HepG2 (cell line): ENCODE data around the gene ESYT1. TPM values are rescaled to one million over a fixed set of nuclear protein-coding genes. Genes with fewer than 3 reads are reported as not detected.
A peak's percentile ranks its signal among the peaks of the same experiment; 100 is the strongest.

Experiments
- ATAC-seq: fragments of 200-7000 bp; cut with Tn5 transposase; 3 replicates; pipeline ENCODE4 v1.9.1; 2020; ENCODE audit warnings: mild to moderate bottlenecking, moderate library complexity
- BruUV-seq: library from RNA; stranded (reverse); fragments of 400-500 nt; replicated peaks from 2 replicates; lab custom pipeline; 2021; lab: Mats Ljungman, UMichigan
- CTCF ChIA-PET: fragments of 300-600 bp; formaldehyde crosslinking; extraction: SDS; loops from one replicate; lab custom pipeline; 2021; ENCODE audit warnings: low total read pairs, inconsistent platforms, low intra/inter-chr PET ratio; lab: Yijun Ruan, JAX
- POLR2A ChIA-PET: fragments of 350-600 bp; sonication (Branson Sonifier 250); formaldehyde crosslinking; loops from one replicate; lab custom pipeline; 2020; ENCODE audit warnings: antibody characterized with exemption, inconsistent platforms; lab: Yijun Ruan, JAX
- DNase-seq: peaks from one replicate; pipeline ENCODE4 v3.0.0-alpha.2; 2015; ENCODE audit warnings: low spot score
- FAIRE-seq: peaks from 3 replicates; lab custom pipeline; 2011; peaks lifted over from hg19 to GRCh38; lab: Jason Lieb, UNC
- H2AFZ ChIP-seq: one replicate; pipeline ENCODE4 v1.6.1; 2011; ENCODE audit warnings: low read length, inconsistent platforms
- H3K27ac ChIP-seq: fragments of 300-600 bp; 3 replicates; pipeline ENCODE4 v1.8.0; 2011; ENCODE audit warnings: mixed run types, mild to moderate bottlenecking, mixed read lengths, low read length, inconsistent platforms; ENCODE audit not compliant: insufficient read depth; ENCODE audit errors: extremely low read length
- H3K27me3 ChIP-seq, 2 experiments: fragments of 200-600 bp in 1 of 2; 2 replicates in 1 of 2; 3 replicates in 1 of 2; pipeline versions ENCODE4 v1.6.0 to v1.8.0; 2011; ENCODE audit warnings: low read length in 2 of 2, mild to moderate bottlenecking in 2 of 2, moderate library complexity in 2 of 2, inconsistent platforms in 1 of 2; ENCODE audit not compliant: insufficient read depth in 2 of 2, control insufficient read depth in 1 of 2
- H3K36me3 ChIP-seq, 2 experiments: fragments of 200-600 bp in 1 of 2; replicated peaks in 1 of 2; 2 replicates in 1 of 2; 3 replicates in 1 of 2; pipeline versions ENCODE4 v1.5.1 to v1.8.0; 2011; ENCODE audit warnings: low read length in 2 of 2, inconsistent platforms in 1 of 2; ENCODE audit not compliant: insufficient read depth in 2 of 2, control insufficient read depth in 1 of 2
- H3K4me1 ChIP-seq: 2 replicates; pipeline ENCODE4 v1.5.1; 2012; ENCODE audit warnings: low read length, inconsistent platforms; ENCODE audit not compliant: insufficient read depth
- H3K4me2 ChIP-seq: 2 replicates; pipeline ENCODE4 v1.6.0; 2011; ENCODE audit warnings: low read depth, low read length, inconsistent platforms
- H3K4me3 ChIP-seq, 3 experiments: fragments of 200-600 bp in 1 of 3; sonication (generic), shearing (Covaris generic) in 1 of 3; replicated peaks in 1 of 3; 2 replicates each; pipeline ENCODE4 v1.5.1; 2011 to 2016; ENCODE audit warnings: low read length in 3 of 3, inconsistent platforms in 2 of 3, low read depth in 2 of 3, mild to moderate bottlenecking in 2 of 3, control low read depth in 1 of 3, mixed read lengths in 1 of 3; ENCODE audit not compliant: insufficient read depth in 1 of 3
- H3K79me2 ChIP-seq: one replicate; pipeline ENCODE4 v1.6.1; 2011; ENCODE audit warnings: low read length, inconsistent platforms; ENCODE audit not compliant: insufficient read depth
- H3K9ac ChIP-seq: 2 replicates; pipeline ENCODE4 v1.6.0; 2011; ENCODE audit warnings: mild to moderate bottlenecking, low read depth, low read length, inconsistent platforms; ENCODE audit not compliant: insufficient read depth
- H3K9me3 ChIP-seq: 2 replicates; pipeline ENCODE4 v1.5.1; 2012; ENCODE audit warnings: mild to moderate bottlenecking, low read length
- H4K20me1 ChIP-seq: 2 replicates; pipeline ENCODE4 v1.6.0; 2011; ENCODE audit warnings: inconsistent platforms, mild to moderate bottlenecking, low read length, moderate library complexity; ENCODE audit not compliant: insufficient read depth
- FOXA1 ChIP-seq, 2 experiments: fragments of 450-650 bp in 1 of 2; sonication (generic) in 1 of 2; formaldehyde crosslinking in 1 of 2; IDR thresholded peaks; 2 replicates each; pipeline versions ENCODE4 v1.4.0 to v1.6.1; 2016 to 2020; ENCODE audit warnings: missing genetic modification reagents in 1 of 2
- FOXP4 ChIP-seq: sonication (generic); formaldehyde crosslinking; IDR thresholded peaks from 2 replicates; pipeline ENCODE4 v1.4.0; 2020; ENCODE audit warnings: missing genetic modification reagents
- HMG20A ChIP-seq: IDR thresholded peaks from 2 replicates; pipeline ENCODE4 v1.6.1; 2016; ENCODE audit warnings: borderline replicate concordance
- JUND ChIP-seq: sonication (generic); formaldehyde crosslinking; IDR thresholded peaks from 2 replicates; pipeline ENCODE4 v1.8.0; 2022; ENCODE audit warnings: mild to moderate bottlenecking, missing genetic modification reagents
- MED1 ChIP-seq: sonication (generic); formaldehyde crosslinking; IDR thresholded peaks from 2 replicates; pipeline ENCODE4 v1.4.0; 2020; ENCODE audit warnings: missing genetic modification reagents
- SAP130 ChIP-seq: IDR thresholded peaks from 2 replicates; pipeline ENCODE4 v1.6.1; 2016; ENCODE audit warnings: low read depth
- SUZ12 ChIP-seq: fragments of 150-350 bp; IDR thresholded peaks from 2 replicates; pipeline ENCODE4 v1.6.1; 2014; ENCODE audit warnings: low read depth, low read length
- TEAD3 ChIP-seq: optimal IDR thresholded peaks from 2 replicates; pipeline ENCODE3; 2016; ENCODE audit warnings: borderline replicate concordance
- ZNF460 ChIP-seq: sonication (generic); formaldehyde crosslinking; IDR thresholded peaks from 2 replicates; pipeline ENCODE4 v1.5.1; 2020; ENCODE audit warnings: missing genetic modification reagents, mild to moderate bottlenecking, borderline replicate concordance
- ZNF589 ChIP-seq: sonication (generic); formaldehyde crosslinking; conservative IDR thresholded peaks from 2 replicates; pipeline ENCODE4 v1.8.0; 2022; ENCODE audit warnings: mild to moderate bottlenecking, moderate library complexity, missing genetic modification reagents
- ZNF646 ChIP-seq: sonication (generic); formaldehyde crosslinking; IDR thresholded peaks from 2 replicates; pipeline ENCODE4 v1.9.0; 2021; ENCODE audit warnings: mild to moderate bottlenecking, missing genetic modification reagents
- WGBS: methylation state at CpG from one replicate; pipeline ENCODE4 v1.1.6; 2017; ENCODE audit warnings: low lambda C conversion rate; 5-methylcytosine and 5-hydroxymethylcytosine counted together
- in situ Hi-C: cut with HindIII; loops from 2 replicates; pipeline ENCODE4 v1.10.0; 2017; ENCODE audit warnings: low pct_unique_long_range_greater_than_20kb; ENCODE audit not compliant: extremely low pct_ligation_motif_present
- intact Hi-C: fragments of 100-400 bp; cut with micrococcal nuclease; formaldehyde crosslinking; loops from one replicate; pipeline ENCODE4 v1.10.0; 2022; ENCODE audit not compliant: unreplicated experiment
- polyA plus RNA-seq, 8 experiments: library from polyadenylated mRNA; depleted of rRNA in 3 of 8; stranded (reverse) in 7 of 8; unstranded in 1 of 8; fragments of >200 nt; fragmentation: Illumina TruSeq in 4 of 8; extraction: Trizol in 4 of 8; gene quantifications; 2 replicates each; pipeline versions ENCODE4 v1.2.1 to v1.2.3, GENCODE V29; 2011 to 2016; ENCODE audit warnings: low read depth in 4 of 8, missing spikeins in 1 of 8, mixed read lengths in 1 of 8; ENCODE audit not compliant: insufficient read depth in 1 of 8
- total RNA-seq, 5 experiments: library from RNA; depleted of rRNA; stranded (reverse); fragments of >200 nt; fragmentation: Illumina TruSeq; extraction: Trizol; gene quantifications; 2 replicates each; pipeline ENCODE4 v1.2.3, GENCODE V29; 2016; ENCODE audit warnings: low read depth in 1 of 5

ESYT1 gene
- total and polyA plus RNA-seq, 2 of the 13 experiments (the other 11 are each of a cell fraction or from before 2014, with no cell fraction given), result 66.9 to 71.0 TPM

- TF ChIP-seq MED1 (CRISPR knock-in tag) (0 out of 2 replicates have a peak, but pooled peaks have one; percentile 22), ZNF589 (CRISPR knock-in tag) (no peak), TEAD3 (CRISPR knock-in tag) (peak; percentile 25), FOXA1 (IDR thresholded peaks at IDR 0.05) (no peak), FOXA1 (CRISPR knock-in tag; IDR thresholded peaks at IDR 0.05) (peak; percentile 55; the same call in 1 of the 2 replicates), ZNF460 (CRISPR knock-in tag) (no peak), JUND (CRISPR knock-in tag) (no peak), SAP130 (CRISPR knock-in tag) (peak; percentile 43; the same call in 1 of the 2 replicates)
Observed at GRCh38 chr12:56122637-56123036, 5.4 kb upstream of the ESYT1 start (continued).

- Histone ChIP-seq H3K4me1 (peaks cover 84% of the 10 kb centered on the region), H3K4me2 (no peak overlapping the region), H3K36me3 (0 out of 5 replicates have a peak, but pooled peaks cover 0 to 4% of the 10 kb centered on the region in 2 experiments), H3K9ac (no peak overlapping the region), H3K4me3 (no peak overlapping the region), H3K27ac (peak overlapping the region; percentile 43), H3K27me3 (no peaks in the 10 kb centered on the region), H2AFZ (no peak overlapping the region), H4K20me1 (no peaks in the 10 kb centered on the region), H3K79me2 (peaks cover 14% of the 10 kb centered on the region), H3K9me3 (no peaks in the 10 kb centered on the region)
- DNase-seq, result peak; percentile 43
- BruUV-seq, result no TSS peak
- in situ Hi-C loops, result loop anchor here (5.0 kb wide), 1 partner anchor 33 kb away; the partner anchor contains the start of gene MYL6
- intact Hi-C loops, result no loop called here
- WGBS, result 49% methylated on average over 4 of the region's 4 CpGs
- no peak for ATAC-seq
- ChIA-PET POLR2A (interaction anchor here (1.2 to 1.5 kb wide), 3 partner anchors 34 to 66 kb away, joined by 4 to 8 read pairs (median 6); partner anchors contain the start of genes MYL6 and SMARCC2), CTCF (no interaction called here)
- no peak for FAIRE-seq
- TF ChIP-seq FOXP4 (CRISPR knock-in tag) (peak; percentile 15; the same call in 1 of the 2 replicates), HMG20A (CRISPR knock-in tag) (peak; percentile 29; the same call in 1 of the 2 replicates), SUZ12 (no peak), ZNF646 (CRISPR knock-in tag) (peak; percentile 87)
Observed at GRCh38 chr12:56124133-56124532, 3.9 kb upstream of the ESYT1 start.
